ENCODE data around the gene MEOX1.
A peak's percentile ranks its signal among the peaks of the same experiment; 100 is the strongest.

Gene MEOX1

GRCh38 chr17:43652124-43652480, 9.6 kb downstream of the MEOX1 start:
- DNase-seq, result no peak

DNA sequence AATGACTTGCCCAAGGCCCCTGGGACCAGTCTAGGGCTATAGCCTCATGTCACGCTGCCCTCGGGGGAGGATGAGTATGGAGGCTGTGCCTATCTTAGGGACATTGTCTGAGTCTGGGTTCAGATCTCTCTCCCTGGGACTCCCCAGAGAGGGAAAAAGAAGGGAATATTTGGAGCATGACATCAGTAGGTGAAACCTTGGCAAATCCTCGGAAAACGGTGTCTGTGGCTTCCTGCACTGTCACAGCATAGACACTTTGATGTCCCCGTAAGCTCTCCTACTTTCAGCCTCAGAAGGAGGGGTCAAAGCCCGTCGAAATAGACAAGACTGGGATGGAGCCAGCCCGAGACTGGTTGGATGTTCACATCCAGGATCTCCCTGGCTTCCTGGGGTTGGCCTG, 11.3 kb downstream of the MEOX1 start:
- DNase-seq, result no peak

DNA sequence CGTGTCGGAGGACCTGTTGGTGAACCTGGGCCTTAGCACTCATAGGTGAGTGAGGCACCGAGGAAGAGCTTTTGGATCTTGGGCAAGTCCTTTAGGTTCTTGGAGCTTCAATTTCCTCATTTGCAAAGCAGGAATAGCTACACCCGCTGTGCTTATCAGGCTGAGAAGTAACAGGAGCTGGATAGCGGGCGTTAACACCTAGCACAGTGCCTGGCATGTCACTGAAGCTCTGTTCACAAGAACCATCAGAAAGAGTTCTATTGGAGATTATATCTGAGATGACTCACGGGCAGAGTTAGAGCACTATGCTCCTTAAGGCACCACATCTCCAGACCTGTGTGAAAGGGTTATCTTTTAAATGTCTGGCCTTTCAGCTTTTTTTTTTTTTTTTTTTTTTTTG, 12.8 kb downstream of the MEOX1 start:
- DNase-seq, result no peak

GRCh38 chr17:43645765-43646481, 15.8 kb downstream of the MEOX1 start:
- DNase-seq, result peak; percentile 78

- no peak for DNase-seq
Observed at GRCh38 chr17:43645450-43645764, 16.3 kb downstream of the MEOX1 start.

DNA sequence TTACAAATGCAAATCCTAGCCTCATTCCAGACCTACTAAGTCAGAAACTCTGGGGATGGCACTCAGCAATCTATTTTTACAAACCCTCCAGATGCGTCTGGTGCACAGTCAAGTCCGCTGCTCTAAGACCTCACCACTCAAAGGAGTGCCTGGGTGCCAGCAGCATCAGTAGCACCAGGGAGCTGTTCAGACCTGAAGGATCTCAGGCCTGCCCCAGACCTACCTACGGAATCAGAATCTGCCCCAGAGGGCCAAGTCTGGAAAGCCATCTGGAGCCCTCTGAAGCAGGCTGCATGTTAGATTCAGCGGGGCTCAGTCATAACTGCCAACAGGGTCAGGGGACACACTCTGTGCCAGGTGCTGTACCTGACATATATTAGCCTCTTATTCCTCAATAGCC, 17.6 kb downstream of the MEOX1 start:
- DNase-seq, result no peak

DNA sequence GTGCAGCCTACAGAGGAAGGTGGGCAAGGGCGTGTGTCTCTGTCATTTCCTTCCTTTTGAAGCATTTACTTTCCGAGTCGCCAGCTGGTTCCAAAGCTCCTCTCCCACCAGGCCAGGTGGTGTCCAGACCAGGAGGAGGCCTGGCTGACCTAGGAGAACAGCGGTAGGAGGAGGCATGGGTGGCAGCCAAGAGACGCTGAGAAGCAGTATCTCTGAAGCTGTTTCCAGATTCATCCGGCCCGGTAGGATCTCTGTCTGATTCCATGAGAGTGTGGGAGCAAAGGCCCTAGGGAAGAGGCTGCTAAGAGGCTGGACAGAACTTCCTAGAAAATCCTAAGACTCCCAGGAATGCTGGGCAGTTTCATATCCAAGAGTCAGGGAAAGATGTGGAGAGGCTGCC, 20.3 kb downstream of the MEOX1 start:
- DNase-seq, result no peak

GRCh38 chr17:43640491-43641252, 21.1 kb downstream of the MEOX1 start:
- no peak for DNase-seq

DNA sequence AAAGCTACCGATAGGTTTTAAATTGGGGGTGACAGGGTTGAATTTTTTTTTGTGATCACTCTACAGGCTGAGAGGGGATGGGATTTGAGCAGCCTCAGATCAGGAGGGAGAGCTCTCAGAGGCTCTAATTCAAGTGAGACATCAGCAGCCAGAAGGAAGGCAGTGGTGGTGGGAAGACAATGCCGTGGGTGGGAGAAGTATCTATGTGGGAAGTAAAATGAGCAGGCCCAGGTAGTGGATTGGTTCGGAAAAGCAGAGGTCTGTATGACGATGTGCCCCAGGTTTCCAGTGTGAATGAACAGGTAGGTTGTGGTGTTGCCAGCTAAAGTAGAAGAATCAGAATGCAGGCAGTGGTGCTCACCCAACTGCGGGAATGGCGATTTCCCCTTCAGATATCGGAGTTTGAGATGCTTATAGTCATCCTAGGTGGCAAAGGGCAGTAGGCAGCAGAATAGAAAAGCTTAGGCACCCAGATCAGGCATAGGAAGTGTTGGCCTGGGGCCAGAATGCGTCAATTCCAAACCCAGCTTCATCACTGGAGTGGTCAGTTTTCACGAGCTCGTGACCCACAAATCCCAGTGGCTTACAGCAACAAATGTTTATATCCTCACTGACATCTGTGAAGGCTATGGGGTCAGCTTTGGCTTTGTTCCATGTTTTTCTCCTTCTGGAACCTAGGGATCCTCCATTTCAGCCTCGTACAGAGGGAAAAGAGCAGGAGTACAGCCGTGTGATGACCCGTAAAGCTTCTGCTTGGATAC, 24.0 kb downstream of the MEOX1 start:
- no peak for DNase-seq

DNA sequence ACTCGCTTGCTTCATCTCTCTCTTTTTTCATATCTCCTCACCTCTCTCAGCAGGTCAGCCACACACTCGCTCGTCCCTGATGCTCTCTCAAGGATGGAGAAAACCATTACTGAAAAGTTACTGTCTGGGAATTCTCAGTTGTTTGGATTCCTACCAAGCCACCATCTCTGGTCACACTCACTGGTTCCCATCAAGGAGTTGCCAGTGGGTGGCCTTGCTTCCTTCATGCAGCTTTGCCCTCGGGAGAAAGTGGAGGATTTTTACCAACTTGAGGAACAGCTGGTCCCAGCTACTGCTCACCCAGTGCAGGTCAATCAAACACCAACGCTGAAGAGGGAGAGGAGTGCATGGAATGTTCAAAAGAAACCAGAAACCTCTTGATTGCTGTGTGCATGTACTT, 25.3 kb downstream of the MEOX1 start:
- no peak for DNase-seq

DNA sequence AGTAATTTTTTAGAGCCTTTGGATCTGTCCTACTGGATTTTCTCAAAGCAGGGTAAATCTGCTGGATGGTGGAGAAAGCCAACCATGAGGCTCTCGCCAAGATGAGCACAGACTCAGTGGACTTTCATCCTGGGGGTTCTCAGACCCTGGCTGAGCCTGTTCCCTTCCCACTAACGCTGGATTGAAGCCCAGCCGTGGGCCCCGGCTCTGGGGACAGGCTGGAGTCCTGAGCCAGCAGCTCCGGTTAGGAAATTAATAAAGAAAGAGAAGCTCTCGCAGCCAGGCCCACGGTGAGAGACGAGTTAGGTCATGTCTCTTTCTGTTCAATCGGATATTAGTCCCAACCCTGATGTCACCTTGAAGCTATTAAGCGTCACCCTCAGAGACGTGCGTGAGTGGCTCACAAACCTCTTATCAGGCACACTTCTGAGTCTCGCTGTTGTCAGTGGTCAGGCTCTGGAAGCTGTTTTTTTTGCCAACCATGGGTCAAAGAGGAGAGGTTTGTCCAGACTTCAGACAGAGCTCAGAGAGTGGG, 27.1 kb downstream of the MEOX1 start:
- peak; percentile 35 for DNase-seq

DNA sequence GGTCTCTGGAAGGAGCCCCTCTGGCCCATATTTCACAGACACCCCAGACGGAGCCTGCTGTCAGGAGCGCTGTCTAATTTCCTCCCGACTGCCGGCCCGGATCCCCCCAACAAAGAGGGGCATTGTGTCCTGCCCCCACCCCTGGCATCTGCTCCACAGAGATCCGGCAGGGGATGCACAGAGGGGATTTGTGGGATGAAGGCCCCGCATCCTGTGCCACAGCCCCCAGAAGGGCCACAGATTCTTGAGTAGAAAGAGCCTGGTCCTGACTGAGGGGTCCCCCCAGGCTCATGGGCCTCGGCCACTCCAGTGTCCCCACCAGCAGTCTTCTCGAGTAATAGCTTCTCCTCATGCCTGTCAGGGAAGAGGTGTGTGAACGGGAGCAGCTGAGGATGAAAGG, 29.5 kb downstream of the MEOX1 start:
- no peak for DNase-seq

DNA sequence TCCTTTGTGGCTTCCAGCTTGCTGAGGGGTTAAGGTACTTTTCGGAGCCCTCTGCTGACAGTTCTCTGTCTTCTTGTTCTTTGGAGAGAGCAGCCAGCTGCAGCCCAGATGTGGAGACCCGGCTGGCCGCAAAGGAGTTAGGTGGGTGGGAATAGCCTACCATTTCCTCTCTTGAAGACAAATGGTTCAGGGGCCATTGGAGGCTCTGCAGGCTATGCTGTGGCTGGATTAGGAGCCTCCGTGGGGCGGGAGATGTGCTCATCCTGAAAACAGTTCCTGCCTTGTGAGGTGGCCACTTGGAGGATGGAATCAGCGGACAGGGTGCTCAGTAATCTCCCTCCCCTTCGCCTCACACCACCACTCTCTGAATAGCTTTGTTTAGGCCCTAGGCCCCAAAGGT, 30.3 kb downstream of the MEOX1 start:
- DNase-seq, result no peak

GRCh38 chr17:43628089-43628650, 33.6 kb downstream of the MEOX1 start:
- no peak for DNase-seq

DNA sequence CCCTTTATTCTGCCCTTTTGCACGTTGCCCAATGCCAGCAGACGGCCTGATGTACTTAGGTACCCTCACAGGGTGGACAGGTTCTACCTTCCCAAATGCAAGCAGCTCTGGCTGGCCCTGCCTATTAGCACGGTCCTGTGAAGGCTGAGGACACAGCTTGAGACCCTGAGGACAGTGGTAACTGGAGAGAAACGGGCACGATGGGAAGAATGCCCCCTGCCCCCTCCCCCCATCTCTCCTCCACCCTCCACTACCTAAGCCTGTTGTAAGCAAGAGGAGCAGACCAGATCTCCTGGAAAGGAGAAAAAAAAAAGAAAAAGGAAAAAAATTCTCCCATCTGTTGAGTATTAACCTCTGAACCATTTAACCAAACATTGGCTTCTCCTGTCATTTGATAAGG, 34.1 kb downstream of the MEOX1 start:
- DNase-seq, result peak; percentile 45

GRCh38 chr17:43626023-43626422, 35.7 kb downstream of the MEOX1 start:
- DNase-seq, result no peak

DNA sequence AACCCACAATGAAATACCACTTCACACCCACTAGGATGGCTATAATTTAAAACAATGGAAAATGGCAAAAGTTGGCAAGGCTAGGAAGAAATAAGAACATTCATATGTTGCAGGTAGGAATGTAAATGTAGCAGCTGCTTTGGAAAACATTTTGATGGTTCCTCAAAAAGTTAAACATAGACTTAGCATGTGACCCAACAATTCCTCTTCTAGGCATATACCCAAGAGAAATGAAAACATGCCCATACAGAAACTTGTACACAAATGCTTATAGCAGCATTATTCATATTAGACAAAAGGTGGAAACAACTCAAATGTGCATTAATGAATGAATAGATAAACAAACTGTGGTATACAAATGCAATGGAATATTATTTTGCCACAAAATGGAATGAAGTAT, 36.1 kb downstream of the MEOX1 start:
- no peak for DNase-seq

GRCh38 chr17:43620581-43620980, 41.1 kb downstream of the MEOX1 start:
- no peak for DNase-seq

DNA sequence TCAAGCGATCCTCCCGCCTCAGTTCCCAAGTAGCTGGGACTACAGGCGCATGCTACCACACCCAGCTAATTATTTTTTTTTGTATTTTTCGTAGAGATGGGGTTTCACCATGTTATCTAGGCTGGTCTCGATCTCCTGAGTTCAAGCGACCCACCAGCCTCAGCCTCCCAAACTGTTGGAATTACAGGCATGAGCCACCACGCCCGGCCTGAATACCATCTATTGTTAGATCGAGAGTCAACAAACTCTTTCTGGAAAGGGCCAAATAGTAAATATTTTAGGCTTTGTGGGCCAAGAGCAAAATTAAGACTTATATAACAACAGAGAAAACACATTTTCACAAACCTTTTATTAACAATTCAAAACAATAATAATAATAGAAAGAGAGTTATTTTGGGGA, 41.6 kb downstream of the MEOX1 start:
- no peak for DNase-seq

DNA sequence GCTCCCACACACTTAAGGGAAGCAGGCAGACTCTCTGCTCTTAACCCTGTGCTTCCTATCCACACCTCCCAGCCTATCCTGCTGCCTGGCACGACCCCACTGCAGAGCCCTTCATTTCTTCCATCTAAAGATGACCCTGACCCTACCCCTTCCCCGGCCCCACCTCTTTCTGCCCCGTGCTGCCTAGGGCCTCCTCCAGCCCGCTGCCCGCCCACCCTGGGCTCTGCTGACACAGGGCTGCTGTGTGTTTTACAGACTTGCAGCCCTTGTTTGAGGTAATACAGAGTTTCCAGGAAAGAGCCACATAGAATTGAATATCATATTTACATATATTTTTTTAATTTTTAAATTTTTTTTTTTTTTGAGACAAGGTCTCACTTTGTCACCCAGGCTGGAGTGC, 42.0 kb downstream of the MEOX1 start:
- DNase-seq, result no peak

DNA sequence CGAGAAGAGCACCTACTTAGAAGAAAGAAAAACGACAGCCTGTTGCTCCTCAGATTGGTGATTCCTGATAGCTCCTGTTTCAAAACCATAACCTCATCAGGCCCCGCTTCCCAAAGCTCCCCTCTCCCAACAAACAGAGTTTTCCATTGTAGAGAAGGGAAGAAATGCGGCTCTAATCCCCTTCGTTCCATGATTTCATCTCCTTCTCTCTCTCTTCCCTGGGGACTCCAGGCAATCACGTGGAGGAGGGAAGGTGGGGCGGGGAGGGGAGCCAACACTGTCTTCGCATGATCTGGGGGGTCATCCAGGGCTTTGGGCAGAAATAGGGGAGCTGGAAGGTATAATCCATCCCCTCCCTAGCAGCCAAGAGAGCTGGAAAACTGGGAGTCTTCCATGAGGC, 43.4 kb downstream of the MEOX1 start:
- DNase-seq, result no peak

- DNase-seq, result no peak
Observed at GRCh38 chr17:43616852-43617251, 44.9 kb downstream of the MEOX1 start.

GRCh38 chr17:43616421-43616820, 45.3 kb downstream of the MEOX1 start:
- DNase-seq, result no peak

DNA sequence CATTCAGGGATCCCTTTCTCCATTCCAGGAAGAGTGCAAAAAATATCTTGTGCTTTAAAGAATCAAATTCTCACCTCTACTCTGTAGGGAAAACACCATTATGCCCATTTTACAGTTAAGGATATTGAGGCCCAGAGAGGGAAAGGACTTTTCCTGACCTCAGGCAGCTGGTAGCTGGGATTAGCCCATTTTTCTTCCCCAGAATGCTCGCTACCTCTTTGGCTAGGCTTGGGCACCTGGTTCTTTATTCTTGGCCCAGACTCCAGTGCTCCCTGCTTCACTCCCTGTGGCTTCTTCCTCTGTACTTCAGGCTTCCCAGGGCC, 45.7 kb downstream of the MEOX1 start:
- DNase-seq, result no peak
